Smooth muscle cell (in vitro differentiated cells): Measurements from ENCODE around the gene SERINC2. TPM values are rescaled to one million over a fixed set of nuclear protein-coding genes. Genes with fewer than 3 reads are reported as not detected.

Experiments
- DNase-seq: peaks from one replicate; lab custom pipeline; 2025; ENCODE audit not compliant: unreplicated experiment; lab: John Stamatoyannopoulos, UW
- H2AFZ ChIP-seq: fragments of 200-600 bp; sonication (generic); 2 replicates; pipeline ENCODE4 v1.6.0; 2016; ENCODE audit warnings: antibody characterized with exemption, low read depth, mild to moderate bottlenecking
- H3F3A ChIP-seq: fragments of 200-600 bp; sonication (generic); 2 replicates; pipeline ENCODE4 v1.6.0; 2017; ENCODE audit warnings: antibody characterized with exemption, low read depth
- H3K27ac ChIP-seq: fragments of 200-600 bp; sonication (generic); 2 replicates; pipeline ENCODE4 v1.5.1; 2016; ENCODE audit warnings: low read depth, mild to moderate bottlenecking
- H3K27me3 ChIP-seq: fragments of 200-600 bp; sonication (generic); 2 replicates; pipeline ENCODE4 v1.6.1; 2016; ENCODE audit warnings: low read depth, mild to moderate bottlenecking
- H3K36me3 ChIP-seq: fragments of 200-600 bp; sonication (generic); 2 replicates; pipeline ENCODE4 v1.5.1; 2016; ENCODE audit warnings: low read depth
- H3K4me1 ChIP-seq: fragments of 200-600 bp; sonication (generic); 2 replicates; pipeline ENCODE4 v1.5.1; 2016; ENCODE audit warnings: low read depth
- H3K4me2 ChIP-seq: fragments of 200-600 bp; sonication (generic); 2 replicates; pipeline ENCODE4 v1.6.0; 2016; ENCODE audit warnings: mild to moderate bottlenecking
- H3K4me3 ChIP-seq: fragments of 200-600 bp; sonication (generic); 2 replicates; pipeline ENCODE4 v1.5.1; 2016; ENCODE audit warnings: mild to moderate bottlenecking
- H3K79me2 ChIP-seq: fragments of 200-600 bp; sonication (generic); 2 replicates; pipeline ENCODE4 v1.6.0; 2016; ENCODE audit warnings: low read depth, mild to moderate bottlenecking
- H3K9ac ChIP-seq: fragments of 200-600 bp; sonication (generic); 2 replicates; pipeline ENCODE4 v1.6.0; 2016; ENCODE audit warnings: low read depth
- H3K9me3 ChIP-seq: fragments of 200-600 bp; sonication (generic); replicated peaks from 2 replicates; pipeline ENCODE4 v1.5.1; 2016; ENCODE audit warnings: low read depth
- H4K20me1 ChIP-seq: fragments of 200-600 bp; sonication (generic); 2 replicates; pipeline ENCODE4 v1.6.0; 2016; ENCODE audit warnings: low read depth
- CTCF ChIP-seq: fragments of 200-600 bp; sonication (generic); IDR thresholded peaks from 2 replicates; pipeline ENCODE4 v1.5.1; 2017; ENCODE audit warnings: borderline replicate concordance, mild to moderate bottlenecking, antibody characterized with exemption; ENCODE audit not compliant: insufficient read depth, poor library complexity, severe bottlenecking
- WGBS: methylation state at CpG from one replicate; pipeline ENCODE4 v1.1.7; 2016; ENCODE audit warnings: low lambda C conversion rate; 5-methylcytosine and 5-hydroxymethylcytosine counted together
- polyA plus RNA-seq: library from polyadenylated mRNA; unstranded; fragments of >200 nt; fragmentation: Nextera tagmentation; extraction: Ambion mirVana; gene quantifications from 2 replicates; pipeline ENCODE4 v1.2.1, GENCODE V29; 2016
- total RNA-seq: library from RNA; depleted of rRNA; stranded (reverse); fragments of >200 nt; gene quantifications from 2 replicates; pipeline ENCODE4 v1.2.3, GENCODE V29; 2014

Gene SERINC2
- total and polyA plus RNA-seq, 2 experiments from 2014 or later: 31.6 to 41.3 TPM

- peak within 1 kb of the TSS; percentile 20 for H2AFZ ChIP-seq
- H3K4me2 ChIP-seq: peak within 1 kb of the TSS; percentile 87
- TF ChIP-seq CTCF: no peak
- no peaks in the 10 kb centered on the region for H3K27me3 ChIP-seq
- no peaks in the 10 kb centered on the region for H3K36me3 ChIP-seq
- H3K4me1 ChIP-seq: peaks cover 14% of the 10 kb centered on the region
- H3K9ac ChIP-seq: peak within 1 kb of the TSS; percentile 76
- H4K20me1 ChIP-seq: no peaks in the 10 kb centered on the region
- no peaks in the 10 kb centered on the region for H3K79me2 ChIP-seq
- peak within 1 kb of the TSS; percentile 76 for H3K27ac ChIP-seq
- under 1% methylated on average over 40 of the region's 44 CpGs for WGBS
- peaks cover 9% of the 10 kb centered on the region for H3F3A ChIP-seq
- peak; percentile 75 for DNase-seq
- peak within 1 kb of the TSS; percentile 58 for H3K4me3 ChIP-seq
- no peaks in the 10 kb centered on the region for H3K9me3 ChIP-seq
These were observed 39.7 kb upstream of the SERINC2 start, which contains the start of gene FABP3 for GRCh38 chr1:31373056-31373896. Gene FABP3 (minus strand): TSS chr1:31373076. CDS start chr1:31373014, 62 bp downstream.

- Histone ChIP-seq H4K20me1 (no peaks in the 10 kb centered on the region), H3K79me2 (no peaks in the 10 kb centered on the region), H3F3A (peaks cover 9% of the 10 kb centered on the region), H2AFZ (no peak overlapping the region), H3K9ac (no peak overlapping the region), H3K4me3 (peak overlapping the region; percentile 58), H3K9me3 (no peaks in the 10 kb centered on the region), H3K4me2 (peak overlapping the region; percentile 87), H3K27me3 (no peaks in the 10 kb centered on the region), H3K27ac (no peak overlapping the region), H3K4me1 (peaks cover 14% of the 10 kb centered on the region), H3K36me3 (no peaks in the 10 kb centered on the region)
- 48% methylated on average over 11 of the region's 11 CpGs for WGBS
- DNase-seq: no peak
- TF ChIP-seq CTCF: no peak
These were observed 39.0 kb upstream of the SERINC2 start for GRCh38 chr1:31373897-31374486.

GRCh38 chr1:31374511-31375196 lies 38.4 kb upstream of the SERINC2 start:
- Histone ChIP-seq H2AFZ (no peak overlapping the region), H4K20me1 (no peaks in the 10 kb centered on the region), H3K27ac (no peak overlapping the region), H3K79me2 (no peaks in the 10 kb centered on the region), H3K27me3 (no peaks in the 10 kb centered on the region), H3K4me2 (no peak overlapping the region), H3K9me3 (no peaks in the 10 kb centered on the region), H3K9ac (no peak overlapping the region), H3K4me3 (no peak overlapping the region), H3F3A (peaks cover 9% of the 10 kb centered on the region), H3K36me3 (no peaks in the 10 kb centered on the region), H3K4me1 (peaks cover 14% of the 10 kb centered on the region)
- 99% methylated on average over 7 of the region's 7 CpGs for WGBS
- DNase-seq: no peak
- no peak for TF ChIP-seq CTCF
